ENCODE data around the gene NLRP1. TPM values are rescaled to one million over a fixed set of nuclear protein-coding genes. Genes with fewer than 3 reads are reported as not detected.

Gene NLRP1
- total RNA-seq, 5 donors from 2014 or later (not counting 1 experiment from before 2014, with no cell fraction given), result 233 to 317 (median 243) TPM

DNA sequence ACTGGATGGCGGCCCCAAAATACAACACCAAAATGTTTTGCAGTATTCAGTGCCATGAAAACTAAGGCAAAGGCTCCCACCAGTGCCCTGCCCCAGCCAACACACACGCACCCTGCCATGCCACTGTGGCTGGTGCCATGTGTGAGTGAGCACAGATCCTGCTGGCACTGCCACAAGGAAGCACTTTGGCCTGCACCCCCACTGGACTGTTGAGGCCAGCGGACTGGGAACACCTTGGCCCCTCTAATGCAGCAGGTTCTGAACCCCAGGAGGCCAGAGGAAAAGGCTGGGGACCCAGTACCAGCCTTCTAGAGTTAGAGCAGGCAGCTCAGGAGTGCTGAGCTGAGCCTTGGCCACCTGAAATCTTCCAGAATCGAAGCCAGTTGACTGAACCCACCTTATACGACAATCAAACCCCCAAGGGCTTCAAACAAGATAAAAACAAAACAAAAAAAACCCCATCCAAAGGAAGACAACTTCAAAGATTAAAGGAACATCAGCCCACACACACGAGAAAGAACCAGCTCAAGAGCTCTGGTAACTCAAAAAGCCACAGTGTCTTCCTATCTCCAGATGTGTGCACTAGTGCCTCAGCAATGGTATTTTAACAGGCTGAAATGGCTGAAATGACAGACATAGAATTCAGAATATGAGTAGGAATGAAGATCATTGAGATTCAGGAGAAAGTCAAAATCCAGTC lies 21.5 kb downstream of the NLRP1 start:
- Mint-ChIP-seq H3K4me1 (peaks cover 37 to 61% (median 47%) of the 10 kb centered on the region in 3 donors), H3K4me3 (peak overlapping the region in 1 of 3 donors; percentile 42), H3K27me3 (no peaks in the 10 kb centered on the region), H3K9me3 (no peaks in the 10 kb centered on the region), H3K27ac (peak overlapping the region; percentile 58 to 79), H3K36me3 (peaks cover 36% of the 10 kb centered on the region)
- ChIA-PET CTCF (no interaction called here), POLR2A (no interaction called here)
- H3K36me3 ChIP-seq (ENCODE audit: control insufficient read depth in 2 of 2, extremely low read depth in 1 of 2, insufficient read depth in 1 of 2, low read length in 1 of 2), result peaks cover 11 to 48% of the 10 kb centered on the region in 2 donors
- no peaks in the 10 kb centered on the region for H3K27me3 ChIP-seq (replicated peaks in 1 of 2; ENCODE audit: control insufficient read depth in 2 of 2, extremely low read depth in 1 of 2, insufficient read depth in 2 of 2, low read length in 1 of 2)
- no peak overlapping the region for H3K27ac ChIP-seq (ENCODE audit: low read length)
- ATAC-seq (replicated peaks in 1 of 4), result peak in 2 of 4 experiments; percentile 23 to 80
- H3K9me3 ChIP-seq, result no peaks in the 10 kb centered on the region
- H3K4me1 ChIP-seq (ENCODE audit: control insufficient read depth in 1 of 2, extremely low read depth in 1 of 2, insufficient read depth in 2 of 2, low read length in 2 of 2), result peaks cover 0 to 14% of the 10 kb centered on the region in 2 experiments
- peak in 1 of 35 experiments; percentile 25 for DNase-seq
- H3K4me3 ChIP-seq (ENCODE audit: control insufficient read depth in 1 of 2, extremely low read depth in 1 of 2, low read length in 1 of 2), result no peak overlapping the region
- 60% methylated on average over 4 of the region's 6 CpGs for WGBS (ENCODE audit: insufficient coverage)

DNA sequence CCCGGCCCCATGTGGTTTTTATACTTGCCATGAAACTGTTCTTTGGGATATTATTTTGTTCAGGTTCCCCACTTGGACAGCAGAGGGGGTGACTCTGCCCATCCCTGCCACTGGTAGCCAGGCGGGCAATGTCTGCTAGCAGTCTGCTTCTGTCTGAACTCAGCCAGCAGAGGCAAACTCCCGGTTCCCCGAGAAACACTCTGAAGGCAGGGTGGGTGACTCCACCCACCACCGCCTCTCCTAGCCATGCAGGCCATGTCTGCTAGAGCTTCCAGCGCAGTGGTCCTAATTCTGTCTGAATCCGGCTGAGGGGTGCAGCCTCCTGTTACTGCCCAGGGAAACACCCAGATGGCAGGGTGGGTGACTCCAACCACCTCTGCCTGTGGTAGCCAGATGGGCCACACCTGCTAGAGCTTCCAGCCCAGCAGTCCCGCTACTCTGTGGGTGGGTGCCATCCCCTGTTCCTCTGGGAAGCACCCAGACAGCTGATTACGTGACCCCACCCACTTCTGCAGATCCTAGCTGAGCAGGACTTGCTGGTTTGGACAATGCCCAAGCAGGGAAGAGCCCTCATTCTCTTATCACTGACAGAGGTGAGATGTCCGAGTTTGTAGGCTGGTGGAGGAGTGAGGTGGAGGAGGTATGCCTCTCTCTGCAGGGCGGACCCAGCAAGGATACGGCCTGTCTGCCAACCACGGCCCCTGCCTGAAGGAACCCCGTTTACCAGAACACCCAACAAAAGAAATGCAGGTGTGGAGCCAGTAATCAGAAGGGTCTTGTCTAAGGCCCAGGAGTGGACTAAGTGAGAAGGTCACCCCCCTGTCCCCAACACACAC lies 22.4 kb downstream of the NLRP1 start:
- WGBS (ENCODE audit: insufficient coverage), result 98% methylated on average over 8 of the region's 14 CpGs

DNA sequence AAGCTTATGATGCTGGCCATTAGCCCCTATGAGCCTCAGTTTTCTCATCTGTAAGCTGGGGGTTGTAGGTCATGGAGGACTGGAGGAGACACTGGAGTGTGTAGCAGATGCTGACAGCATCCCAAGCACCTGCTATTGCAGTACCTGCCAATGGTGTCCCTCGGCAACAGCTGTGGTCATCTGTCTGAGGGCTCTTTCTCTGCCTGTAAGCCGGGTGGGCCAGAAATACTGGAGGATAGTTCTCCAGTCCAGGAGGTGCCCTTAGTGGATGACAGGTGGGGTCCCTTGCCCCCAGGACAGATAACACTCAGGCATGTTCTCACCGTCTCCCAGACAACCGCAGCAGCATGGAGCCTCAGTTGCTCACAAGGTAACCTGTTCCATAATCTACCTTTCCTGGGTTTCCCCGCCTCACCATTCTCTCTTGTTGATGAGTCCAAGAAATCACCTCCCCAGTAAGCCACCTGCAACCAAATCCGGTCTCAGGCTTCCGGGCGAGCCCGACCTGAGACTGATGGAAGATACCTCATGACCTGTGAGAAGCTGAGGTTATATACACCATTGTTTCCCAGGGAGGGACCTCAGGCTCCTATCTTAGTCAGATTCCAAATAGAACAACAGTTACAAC lies 23.8 kb downstream of the NLRP1 start:
- Mint-ChIP-seq H3K27me3 (no peaks in the 10 kb centered on the region), H3K4me3 (no peak overlapping the region), H3K9me3 (no peaks in the 10 kb centered on the region), H3K4me1 (peaks cover 26 to 51% (median 44%) of the 10 kb centered on the region in 3 donors), H3K27ac (no peak overlapping the region), H3K36me3 (peaks cover 35% of the 10 kb centered on the region)
- H3K9me3 ChIP-seq, result no peaks in the 10 kb centered on the region
- no peak overlapping the region for H3K4me3 ChIP-seq (ENCODE audit: control insufficient read depth in 1 of 2, extremely low read depth in 1 of 2, low read length in 1 of 2)
- CTCF ChIA-PET, result no interaction called here
- H3K36me3 ChIP-seq (ENCODE audit: control insufficient read depth in 2 of 2, extremely low read depth in 1 of 2, insufficient read depth in 1 of 2, low read length in 1 of 2), result peaks cover 15 to 46% of the 10 kb centered on the region in 2 donors
- POLR2A ChIA-PET, result no interaction called here
- 100% methylated on average over 6 of the region's 9 CpGs for WGBS (ENCODE audit: insufficient coverage)
- H3K27me3 ChIP-seq (replicated peaks in 1 of 2; ENCODE audit: control insufficient read depth in 2 of 2, extremely low read depth in 1 of 2, insufficient read depth in 2 of 2, low read length in 1 of 2), result no peaks in the 10 kb centered on the region
- no peak for DNase-seq
- peaks cover 0 to 14% of the 10 kb centered on the region in 2 experiments for H3K4me1 ChIP-seq (ENCODE audit: control insufficient read depth in 1 of 2, extremely low read depth in 1 of 2, insufficient read depth in 2 of 2, low read length in 2 of 2)
- no peak for ATAC-seq (replicated peaks in 1 of 4)
- no peak overlapping the region for H3K27ac ChIP-seq (ENCODE audit: low read length)

More for the DNA sequence above, 22.4 kb downstream of the NLRP1 start:
- no peak overlapping the region for H3K4me3 ChIP-seq (ENCODE audit: control insufficient read depth in 1 of 2, extremely low read depth in 1 of 2, low read length in 1 of 2)
- Mint-ChIP-seq H3K4me3 (peak overlapping the region in 1 of 3 donors; percentile 42), H3K9me3 (no peaks in the 10 kb centered on the region), H3K4me1 (peaks cover 38 to 63% (median 50%) of the 10 kb centered on the region in 3 donors), H3K27ac (no peak overlapping the region), H3K27me3 (no peaks in the 10 kb centered on the region), H3K36me3 (peaks cover 35% of the 10 kb centered on the region)
- ChIA-PET POLR2A (no interaction called here), CTCF (no interaction called here)
- H3K27ac ChIP-seq (ENCODE audit: low read length), result no peak overlapping the region
- no peak for DNase-seq
- H3K9me3 ChIP-seq, result no peaks in the 10 kb centered on the region
- H3K36me3 ChIP-seq (ENCODE audit: control insufficient read depth in 2 of 2, extremely low read depth in 1 of 2, insufficient read depth in 1 of 2, low read length in 1 of 2), result peaks cover 15 to 50% of the 10 kb centered on the region in 2 donors
- no peaks in the 10 kb centered on the region for H3K27me3 ChIP-seq (replicated peaks in 1 of 2; ENCODE audit: control insufficient read depth in 2 of 2, extremely low read depth in 1 of 2, insufficient read depth in 2 of 2, low read length in 1 of 2)
- no peak for ATAC-seq (replicated peaks in 1 of 4)
- H3K4me1 ChIP-seq (ENCODE audit: control insufficient read depth in 1 of 2, extremely low read depth in 1 of 2, insufficient read depth in 2 of 2, low read length in 2 of 2), result peaks cover 0 to 14% of the 10 kb centered on the region in 2 experiments

DNA sequence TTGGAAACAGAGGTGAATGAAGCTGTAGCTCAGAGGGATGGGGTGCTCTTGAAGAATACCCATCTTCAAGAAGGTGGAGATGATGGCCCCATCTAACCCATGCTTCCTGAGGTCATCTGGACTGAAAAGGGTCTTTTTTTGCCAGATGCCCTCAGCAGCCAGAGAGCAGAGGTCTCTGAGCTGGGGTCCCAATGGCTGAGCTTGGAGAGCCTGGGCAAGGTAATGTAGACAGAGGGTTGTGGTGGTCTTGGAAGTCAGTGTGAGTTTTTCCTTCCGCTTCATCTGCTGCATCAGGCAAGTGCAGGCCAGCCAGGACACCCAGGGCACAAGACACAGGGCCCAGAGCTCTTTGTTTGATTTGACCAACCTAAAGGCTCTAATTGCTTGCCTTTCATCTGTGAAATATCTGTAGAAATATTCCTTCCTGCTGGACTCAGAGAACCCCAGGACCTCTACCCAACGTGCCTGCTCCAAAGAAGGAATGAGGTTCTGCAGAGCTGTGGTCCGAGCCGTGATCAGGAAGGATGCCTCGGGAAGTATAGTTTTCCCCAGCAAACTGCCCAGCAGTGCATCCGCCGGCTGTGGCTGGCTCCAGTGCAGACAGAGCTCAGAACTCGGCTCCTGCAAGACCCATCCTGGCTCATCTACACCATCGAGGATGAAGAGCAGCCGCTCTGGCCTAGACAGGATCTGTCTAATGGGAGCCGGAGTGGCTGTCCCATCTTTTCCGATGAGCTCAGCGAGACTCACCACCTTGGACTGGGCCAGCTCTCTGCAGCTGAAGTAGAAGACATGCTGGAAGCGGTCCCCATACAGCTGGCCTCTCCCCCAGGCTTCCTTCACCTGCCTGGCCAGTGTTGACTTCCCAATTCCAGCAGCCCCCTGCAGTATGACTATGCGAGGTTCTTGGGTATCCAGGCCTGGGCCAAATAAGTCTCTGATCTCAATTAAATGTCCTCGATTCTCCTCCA lies 25.2 kb downstream of the NLRP1 start:
- Histone ChIP-seq H3K4me1 (ENCODE audit: control insufficient read depth in 1 of 2, extremely low read depth in 1 of 2, insufficient read depth in 2 of 2, low read length in 2 of 2) (peaks cover 0 to 14% of the 10 kb centered on the region in 2 experiments), H3K27ac (ENCODE audit: low read length) (no peak overlapping the region), H3K9me3 (no peaks in the 10 kb centered on the region), H3K4me3 (ENCODE audit: control insufficient read depth in 1 of 2, extremely low read depth in 1 of 2, low read length in 1 of 2) (no peak overlapping the region), H3K27me3 (replicated peaks in 1 of 2; ENCODE audit: control insufficient read depth in 2 of 2, extremely low read depth in 1 of 2, insufficient read depth in 2 of 2, low read length in 1 of 2) (no peaks in the 10 kb centered on the region), H3K36me3 (ENCODE audit: control insufficient read depth in 2 of 2, extremely low read depth in 1 of 2, insufficient read depth in 1 of 2, low read length in 1 of 2) (peaks cover 19 to 56% of the 10 kb centered on the region in 2 donors)
- CTCF ChIA-PET, result no interaction called here
- ATAC-seq (replicated peaks in 1 of 4), result no peak
- Mint-ChIP-seq H3K4me1 (peaks cover 22 to 44% (median 37%) of the 10 kb centered on the region in 3 donors), H3K4me3 (no peak overlapping the region), H3K9me3 (no peaks in the 10 kb centered on the region), H3K36me3 (peaks cover 41% of the 10 kb centered on the region), H3K27ac (no peak overlapping the region), H3K27me3 (no peaks in the 10 kb centered on the region)
- no peak for DNase-seq
- POLR2A ChIA-PET, result interaction anchor here in 1 of 2 donors (0.6 kb wide), 1 partner anchor 25 kb away, joined by 3 read pairs; the partner anchor contains the start of gene NLRP1
- 95% methylated on average over 13 of the region's 16 CpGs for WGBS (ENCODE audit: insufficient coverage)

DNA sequence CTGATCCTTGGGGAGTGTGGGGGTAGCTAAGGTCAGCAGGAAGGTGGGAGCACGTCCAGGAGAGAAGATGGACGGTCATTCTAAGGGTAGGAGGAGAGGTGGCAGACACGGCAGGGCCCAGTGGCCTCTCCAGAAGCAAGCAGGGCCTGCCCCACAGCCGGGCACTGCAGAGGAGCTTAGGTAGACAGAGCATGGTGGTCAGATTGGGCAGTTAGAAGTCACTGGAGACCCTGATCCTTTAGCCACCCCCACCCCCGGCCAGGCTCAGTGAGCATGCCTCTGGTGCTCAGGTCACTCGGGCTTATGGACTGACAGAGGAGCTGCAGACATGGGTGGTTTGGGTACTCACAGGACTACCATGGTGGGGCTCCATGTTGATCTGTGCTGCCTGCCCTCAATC lies 26.3 kb downstream of the NLRP1 start:
- H3K9me3 ChIP-seq, result no peaks in the 10 kb centered on the region
- no peak for ATAC-seq (replicated peaks in 1 of 4)
- Mint-ChIP-seq H3K27ac (no peak overlapping the region), H3K36me3 (peaks cover 48% of the 10 kb centered on the region), H3K4me3 (no peak overlapping the region), H3K27me3 (no peaks in the 10 kb centered on the region), H3K4me1 (peaks cover 14 to 39% (median 30%) of the 10 kb centered on the region in 3 donors), H3K9me3 (no peaks in the 10 kb centered on the region)
- no CpG with 5 or more reads among the region's 6 CpGs for WGBS (ENCODE audit: insufficient coverage)
- CTCF ChIA-PET, result no interaction called here
- POLR2A ChIA-PET, result interaction anchor here in 1 of 2 donors (0.6 kb wide), 1 partner anchor 872 kb away, joined by 10 read pairs; no protein-coding TSS in a partner anchor
- no peak overlapping the region for H3K27ac ChIP-seq (ENCODE audit: low read length)
- no peak overlapping the region for H3K4me3 ChIP-seq (ENCODE audit: control insufficient read depth in 1 of 2, extremely low read depth in 1 of 2, low read length in 1 of 2)
- H3K36me3 ChIP-seq (ENCODE audit: control insufficient read depth in 2 of 2, extremely low read depth in 1 of 2, insufficient read depth in 1 of 2, low read length in 1 of 2), result peaks cover 19 to 67% of the 10 kb centered on the region in 2 donors
- peaks cover 0 to 13% of the 10 kb centered on the region in 2 experiments for H3K4me1 ChIP-seq (ENCODE audit: control insufficient read depth in 1 of 2, extremely low read depth in 1 of 2, insufficient read depth in 2 of 2, low read length in 2 of 2)
- H3K27me3 ChIP-seq (replicated peaks in 1 of 2; ENCODE audit: control insufficient read depth in 2 of 2, extremely low read depth in 1 of 2, insufficient read depth in 2 of 2, low read length in 1 of 2), result no peaks in the 10 kb centered on the region
- no peak for DNase-seq

Data from T-cell (primary cell).